Measurements from ENCODE around the gene WDR70. TPM values are rescaled to one million over a fixed set of nuclear protein-coding genes. Genes with fewer than 3 reads are reported as not detected.

The WDR70 gene
- total and polyA plus RNA-seq, 4 donors: 34.4 to 54.8 (median 38.8) TPM

GRCh38 chr5:37727238-37727637 lies 348.1 kb downstream of the WDR70 start:
- Histone ChIP-seq H3K27me3 (ENCODE audit: control insufficient read depth, insufficient read depth, low read length) (no peaks in the 10 kb centered on the region), H3K27ac (ENCODE audit: low read depth, low read length) (no peak overlapping the region), H3K9me3 (ENCODE audit: control insufficient read depth, insufficient read depth, low read length) (no peaks in the 10 kb centered on the region), H3K36me3 (ENCODE audit: control insufficient read depth, insufficient read depth, low read length) (peaks cover 3% of the 10 kb centered on the region), H3K4me3 (ENCODE audit: low read depth, low read length) (no peak overlapping the region), H3K4me1 (ENCODE audit: control insufficient read depth, insufficient read depth, low read length) (no peaks in the 10 kb centered on the region)
- no peak for DNase-seq (ENCODE audit: low read depth in 4 of 6, low spot score in 6 of 6)
- no CpG with 5 or more reads among the region's 3 CpGs for WGBS (ENCODE audit: insufficient coverage)

- no peak overlapping the region for H3K4me3 ChIP-seq (ENCODE audit: low read depth, low read length)
- H3K27ac ChIP-seq (ENCODE audit: low read depth, low read length): no peak overlapping the region
- 88% methylated on average over 1 of the region's 3 CpGs for WGBS (ENCODE audit: insufficient coverage)
- H3K36me3 ChIP-seq (ENCODE audit: control insufficient read depth, insufficient read depth, low read length): peaks cover 3% of the 10 kb centered on the region
- DNase-seq (ENCODE audit: low read depth in 4 of 6, low spot score in 6 of 6): no peak
- H3K9me3 ChIP-seq (ENCODE audit: control insufficient read depth, insufficient read depth, low read length): no peaks in the 10 kb centered on the region
- no peaks in the 10 kb centered on the region for H3K27me3 ChIP-seq (ENCODE audit: control insufficient read depth, insufficient read depth, low read length)
- H3K4me1 ChIP-seq (ENCODE audit: control insufficient read depth, insufficient read depth, low read length): no peaks in the 10 kb centered on the region
These were observed 351.9 kb downstream of the WDR70 start for GRCh38 chr5:37730896-37731455.

- no peaks in the 10 kb centered on the region for H3K36me3 ChIP-seq (ENCODE audit: control insufficient read depth, insufficient read depth, low read length)
- no peak for DNase-seq (ENCODE audit: low read depth in 4 of 6, low spot score in 6 of 6)
- no peak overlapping the region for H3K27ac ChIP-seq (ENCODE audit: low read depth, low read length)
- H3K4me1 ChIP-seq (ENCODE audit: control insufficient read depth, insufficient read depth, low read length): no peaks in the 10 kb centered on the region
- H3K4me3 ChIP-seq (ENCODE audit: low read depth, low read length): no peak overlapping the region
- no peaks in the 10 kb centered on the region for H3K27me3 ChIP-seq (ENCODE audit: control insufficient read depth, insufficient read depth, low read length)
- WGBS (ENCODE audit: insufficient coverage): no CpG with 5 or more reads among the region's 1 CpG
- no peaks in the 10 kb centered on the region for H3K9me3 ChIP-seq (ENCODE audit: control insufficient read depth, insufficient read depth, low read length)
These were observed 355.0 kb downstream of the WDR70 start for GRCh38 chr5:37734114-37734513.

DNA sequence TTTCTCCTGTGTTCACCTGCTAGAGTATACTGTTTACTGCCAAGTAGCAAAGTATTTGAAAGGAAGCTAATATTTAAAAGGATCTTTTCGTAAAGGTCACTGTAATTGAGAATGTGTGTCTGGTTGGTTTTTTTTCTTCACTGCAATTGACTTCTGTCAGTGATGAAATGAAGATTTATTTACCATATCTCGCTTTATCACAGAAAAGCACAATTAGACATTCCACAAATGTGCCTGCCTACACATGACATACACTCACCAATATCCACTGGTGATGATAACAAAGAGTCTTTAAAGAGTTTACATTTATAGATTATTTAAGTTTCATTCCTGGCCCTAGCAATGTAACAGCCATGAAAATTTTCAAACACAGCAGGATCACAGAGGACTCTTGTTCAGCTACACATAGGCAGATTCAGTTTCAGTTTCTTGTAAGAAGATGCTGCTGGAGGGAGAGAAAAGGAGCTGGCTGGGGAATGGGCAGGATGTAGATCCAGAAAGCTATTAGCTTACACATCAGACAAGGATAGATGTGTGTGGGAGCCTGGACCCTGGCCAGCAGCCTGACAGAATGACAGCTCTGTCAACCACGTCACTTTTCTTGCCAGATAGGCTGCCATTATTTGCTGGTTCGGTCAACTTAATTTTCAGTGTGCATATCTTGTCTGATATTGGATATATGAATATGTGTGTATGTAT lies 356.7 kb downstream of the WDR70 start:
- Histone ChIP-seq H3K27me3 (ENCODE audit: control insufficient read depth, insufficient read depth, low read length) (no peaks in the 10 kb centered on the region), H3K9me3 (ENCODE audit: control insufficient read depth, insufficient read depth, low read length) (no peaks in the 10 kb centered on the region), H3K4me3 (ENCODE audit: low read depth, low read length) (no peak overlapping the region), H3K4me1 (ENCODE audit: control insufficient read depth, insufficient read depth, low read length) (no peaks in the 10 kb centered on the region), H3K27ac (ENCODE audit: low read depth, low read length) (peak overlapping the region; percentile 29), H3K36me3 (ENCODE audit: control insufficient read depth, insufficient read depth, low read length) (no peaks in the 10 kb centered on the region)
- DNase-seq (ENCODE audit: low read depth in 4 of 6, low spot score in 6 of 6): peak in 3 of 6 donors; percentile 50 to 90 (median 67)
- WGBS (ENCODE audit: insufficient coverage): no CpG with 5 or more reads among the region's 4 CpGs

GRCh38 chr5:37736397-37736796 lies 357.3 kb downstream of the WDR70 start:
- no peaks in the 10 kb centered on the region for H3K27me3 ChIP-seq (ENCODE audit: control insufficient read depth, insufficient read depth, low read length)
- H3K36me3 ChIP-seq (ENCODE audit: control insufficient read depth, insufficient read depth, low read length): no peaks in the 10 kb centered on the region
- H3K27ac ChIP-seq (ENCODE audit: low read depth, low read length): peak overlapping the region; percentile 29
- no peaks in the 10 kb centered on the region for H3K4me1 ChIP-seq (ENCODE audit: control insufficient read depth, insufficient read depth, low read length)
- no peak overlapping the region for H3K4me3 ChIP-seq (ENCODE audit: low read depth, low read length)
- no peaks in the 10 kb centered on the region for H3K9me3 ChIP-seq (ENCODE audit: control insufficient read depth, insufficient read depth, low read length)
- WGBS (ENCODE audit: insufficient coverage): no CpG with 5 or more reads among the region's 2 CpGs
- no peak for DNase-seq (ENCODE audit: low read depth in 4 of 6, low spot score in 6 of 6)

DNA sequence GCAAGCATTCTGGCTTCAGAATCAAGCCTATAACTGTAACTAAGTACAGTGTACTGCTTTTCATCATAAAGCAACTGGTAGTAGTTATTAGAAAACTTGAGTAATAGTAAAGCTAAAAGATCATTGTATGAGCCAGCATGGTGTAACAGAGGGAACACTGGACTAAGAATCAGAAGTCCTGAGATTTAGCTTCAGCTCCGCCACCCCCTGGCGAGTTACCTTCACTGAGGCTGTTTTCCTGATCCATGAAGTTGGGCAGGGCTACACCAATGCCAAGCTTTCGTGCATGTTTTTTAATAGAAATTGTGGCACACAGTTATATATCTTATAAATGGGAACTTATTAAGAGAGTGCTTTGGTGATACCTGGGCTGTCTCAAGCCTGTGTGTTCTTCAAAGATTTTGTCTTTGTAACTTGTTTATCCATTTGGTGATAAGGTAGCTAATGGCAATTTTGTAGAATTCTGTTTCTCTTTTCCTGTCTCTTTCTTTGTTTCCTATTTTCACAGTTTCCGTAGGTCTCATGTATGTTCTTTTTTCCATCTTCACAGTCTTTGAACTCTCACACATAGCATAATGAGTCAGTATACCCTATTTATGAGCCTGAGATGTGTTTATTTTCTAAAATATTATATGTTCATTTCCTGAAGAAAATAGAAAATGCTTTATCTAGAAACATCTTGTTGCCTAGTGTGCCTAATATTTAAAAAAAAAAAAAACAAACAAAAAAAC lies 358.4 kb downstream of the WDR70 start:
- H3K4me1 ChIP-seq (ENCODE audit: control insufficient read depth, insufficient read depth, low read length): no peaks in the 10 kb centered on the region
- 100% methylated on average over 2 of the region's 4 CpGs for WGBS (ENCODE audit: insufficient coverage)
- no peak overlapping the region for H3K27ac ChIP-seq (ENCODE audit: low read depth, low read length)
- H3K4me3 ChIP-seq (ENCODE audit: low read depth, low read length): no peak overlapping the region
- no peaks in the 10 kb centered on the region for H3K27me3 ChIP-seq (ENCODE audit: control insufficient read depth, insufficient read depth, low read length)
- no peaks in the 10 kb centered on the region for H3K36me3 ChIP-seq (ENCODE audit: control insufficient read depth, insufficient read depth, low read length)
- H3K9me3 ChIP-seq (ENCODE audit: control insufficient read depth, insufficient read depth, low read length): no peaks in the 10 kb centered on the region
- DNase-seq (ENCODE audit: low read depth in 4 of 6, low spot score in 6 of 6): no peak

DNA sequence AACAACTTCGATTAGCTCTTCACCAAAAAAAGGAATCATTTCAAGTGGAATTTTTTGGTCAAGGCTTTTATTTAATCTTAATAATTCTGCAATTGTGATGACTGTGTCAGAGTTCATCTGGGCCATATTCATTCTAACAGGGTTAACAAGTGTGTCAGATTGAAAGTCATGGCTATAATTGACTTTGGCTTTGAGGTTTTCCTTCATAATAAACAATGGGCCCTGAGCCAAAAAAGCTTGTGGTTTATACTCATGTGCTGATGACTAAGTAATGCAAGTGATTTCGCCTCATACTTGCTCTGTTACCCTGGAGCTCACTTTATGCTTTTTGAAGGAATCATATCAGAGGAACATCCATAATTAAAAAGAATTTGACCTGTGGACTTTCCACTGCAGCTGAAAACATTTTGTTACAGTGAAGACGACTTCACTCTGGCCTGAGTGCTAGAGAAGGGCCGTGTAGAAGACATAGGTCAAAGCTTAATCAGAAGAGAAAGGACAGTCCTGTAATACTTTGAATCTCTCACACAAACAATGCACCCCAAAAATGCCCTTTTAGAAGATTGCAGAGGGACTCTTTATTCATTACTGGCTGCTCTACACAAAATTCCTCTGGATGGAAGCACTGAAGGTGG lies 359.1 kb downstream of the WDR70 start:
- no peaks in the 10 kb centered on the region for H3K27me3 ChIP-seq (ENCODE audit: control insufficient read depth, insufficient read depth, low read length)
- no peak overlapping the region for H3K27ac ChIP-seq (ENCODE audit: low read depth, low read length)
- peak in 1 of 6 donors; percentile 33 for DNase-seq (ENCODE audit: low read depth in 4 of 6, low spot score in 6 of 6)
- H3K9me3 ChIP-seq (ENCODE audit: control insufficient read depth, insufficient read depth, low read length): no peaks in the 10 kb centered on the region
- no peaks in the 10 kb centered on the region for H3K4me1 ChIP-seq (ENCODE audit: control insufficient read depth, insufficient read depth, low read length)
- WGBS (ENCODE audit: insufficient coverage): no CpG with 5 or more reads among the region's 4 CpGs
- H3K36me3 ChIP-seq (ENCODE audit: control insufficient read depth, insufficient read depth, low read length): peaks cover 3% of the 10 kb centered on the region
- H3K4me3 ChIP-seq (ENCODE audit: low read depth, low read length): no peak overlapping the region

GRCh38 chr5:37738865-37739488 lies 359.9 kb downstream of the WDR70 start:
- Histone ChIP-seq H3K4me1 (ENCODE audit: control insufficient read depth, insufficient read depth, low read length) (no peaks in the 10 kb centered on the region), H3K9me3 (ENCODE audit: control insufficient read depth, insufficient read depth, low read length) (no peaks in the 10 kb centered on the region), H3K36me3 (ENCODE audit: control insufficient read depth, insufficient read depth, low read length) (peaks cover 8% of the 10 kb centered on the region), H3K27me3 (ENCODE audit: control insufficient read depth, insufficient read depth, low read length) (no peaks in the 10 kb centered on the region), H3K27ac (ENCODE audit: low read depth, low read length) (no peak overlapping the region), H3K4me3 (ENCODE audit: low read depth, low read length) (no peak overlapping the region)
- no peak for DNase-seq (ENCODE audit: low read depth in 4 of 6, low spot score in 6 of 6)
- 100% methylated on average over 1 of the region's 5 CpGs for WGBS (ENCODE audit: insufficient coverage)

DNA sequence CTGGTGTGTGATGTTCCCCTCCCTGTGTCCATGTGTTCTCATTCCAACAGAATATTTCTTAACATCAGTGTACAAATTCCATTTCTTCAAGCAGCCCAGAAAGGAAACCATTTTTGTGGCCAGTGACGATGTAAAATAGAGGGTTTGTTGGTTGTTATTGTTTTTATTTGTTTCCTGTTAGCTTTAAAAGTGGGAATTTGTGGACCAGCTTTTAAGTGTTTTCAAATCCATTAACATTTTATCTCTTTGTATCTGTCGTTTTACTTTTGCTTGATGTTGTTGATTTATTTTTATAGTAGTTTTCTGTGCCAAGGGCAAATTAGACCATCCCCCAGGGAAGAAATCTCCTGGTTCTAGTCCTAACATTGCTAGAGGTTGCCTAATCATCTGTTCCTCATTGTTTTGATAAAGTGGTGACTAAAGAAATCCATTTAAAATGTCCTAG lies 360.7 kb downstream of the WDR70 start:
- no peak for DNase-seq (ENCODE audit: low read depth in 4 of 6, low spot score in 6 of 6)
- no peak overlapping the region for H3K27ac ChIP-seq (ENCODE audit: low read depth, low read length)
- WGBS (ENCODE audit: insufficient coverage): no CpG with 5 or more reads among the region's 2 CpGs
- H3K4me3 ChIP-seq (ENCODE audit: low read depth, low read length): no peak overlapping the region
- no peaks in the 10 kb centered on the region for H3K9me3 ChIP-seq (ENCODE audit: control insufficient read depth, insufficient read depth, low read length)
- H3K36me3 ChIP-seq (ENCODE audit: control insufficient read depth, insufficient read depth, low read length): peaks cover 8% of the 10 kb centered on the region
- no peaks in the 10 kb centered on the region for H3K27me3 ChIP-seq (ENCODE audit: control insufficient read depth, insufficient read depth, low read length)
- H3K4me1 ChIP-seq (ENCODE audit: control insufficient read depth, insufficient read depth, low read length): no peaks in the 10 kb centered on the region

Data from spinal cord (tissue), 10 donors.